ENCODE data around the gene SDE2. TPM values are rescaled to one million over a fixed set of nuclear protein-coding genes. Genes with fewer than 3 reads are reported as not detected.

The SDE2 gene
- total RNA-seq, 6 experiments from 2014 or later: 16.1 to 18.1 (median 16.5) TPM

DNA sequence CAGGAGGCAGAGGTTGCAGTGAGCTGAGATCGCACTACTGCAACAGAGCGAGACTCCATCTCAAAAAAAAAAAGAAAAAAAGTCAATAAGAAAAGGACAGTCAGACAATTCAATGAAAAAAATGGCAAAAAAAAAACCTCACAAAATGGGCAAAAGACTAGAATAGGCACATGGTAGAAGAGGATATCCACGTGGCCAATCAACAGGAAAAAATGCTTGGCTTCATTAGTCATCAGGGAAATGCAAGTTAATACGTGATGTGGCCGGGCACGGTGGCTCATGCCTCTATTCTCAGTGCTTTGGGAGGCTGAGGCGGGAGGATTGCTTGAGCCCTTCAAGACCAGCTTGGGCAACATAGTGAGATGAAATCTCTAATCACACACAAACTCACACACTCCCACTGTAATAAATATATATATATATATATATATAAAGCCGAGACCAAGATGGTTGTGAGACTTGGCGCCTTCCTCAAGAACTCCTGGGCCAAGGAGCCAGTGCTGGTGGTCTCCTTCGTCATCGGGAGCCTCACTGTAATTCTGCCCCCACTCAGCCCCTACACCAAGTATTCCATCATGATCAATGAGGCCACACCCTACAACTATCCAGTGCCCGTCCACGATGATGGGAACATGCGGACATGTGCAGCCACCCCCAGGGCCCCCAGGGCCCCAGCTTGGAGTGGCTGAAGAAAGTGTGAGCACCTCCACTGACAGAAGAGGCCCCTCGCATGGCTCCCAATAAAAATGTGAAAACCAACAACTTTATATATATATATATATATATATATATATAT, 35.2 kb downstream of the SDE2 start:
- H3K4me3 Mint-ChIP-seq: no peak overlapping the region
- no peak overlapping the region for H3K27ac Mint-ChIP-seq
- H3K4me1 Mint-ChIP-seq (ENCODE audit: low read depth): no peaks in the 10 kb centered on the region
- no peaks in the 10 kb centered on the region for H3K9me3 Mint-ChIP-seq
- peaks cover 7% of the 10 kb centered on the region for H3K27me3 Mint-ChIP-seq (ENCODE audit: insufficient read depth)
- DNase-seq: no peak
- no peaks in the 10 kb centered on the region for H3K36me3 Mint-ChIP-seq (ENCODE audit: low read depth)
- no peak for TF ChIP-seq CTCF (IDR thresholded peaks at IDR 0.05)

GRCh38 chr1:225962440-225962975, 36.6 kb downstream of the SDE2 start:
- H3K9me3 Mint-ChIP-seq: no peaks in the 10 kb centered on the region
- H3K4me3 Mint-ChIP-seq: no peak overlapping the region
- peak; percentile 78 for TF ChIP-seq CTCF (IDR thresholded peaks at IDR 0.05)

DNA sequence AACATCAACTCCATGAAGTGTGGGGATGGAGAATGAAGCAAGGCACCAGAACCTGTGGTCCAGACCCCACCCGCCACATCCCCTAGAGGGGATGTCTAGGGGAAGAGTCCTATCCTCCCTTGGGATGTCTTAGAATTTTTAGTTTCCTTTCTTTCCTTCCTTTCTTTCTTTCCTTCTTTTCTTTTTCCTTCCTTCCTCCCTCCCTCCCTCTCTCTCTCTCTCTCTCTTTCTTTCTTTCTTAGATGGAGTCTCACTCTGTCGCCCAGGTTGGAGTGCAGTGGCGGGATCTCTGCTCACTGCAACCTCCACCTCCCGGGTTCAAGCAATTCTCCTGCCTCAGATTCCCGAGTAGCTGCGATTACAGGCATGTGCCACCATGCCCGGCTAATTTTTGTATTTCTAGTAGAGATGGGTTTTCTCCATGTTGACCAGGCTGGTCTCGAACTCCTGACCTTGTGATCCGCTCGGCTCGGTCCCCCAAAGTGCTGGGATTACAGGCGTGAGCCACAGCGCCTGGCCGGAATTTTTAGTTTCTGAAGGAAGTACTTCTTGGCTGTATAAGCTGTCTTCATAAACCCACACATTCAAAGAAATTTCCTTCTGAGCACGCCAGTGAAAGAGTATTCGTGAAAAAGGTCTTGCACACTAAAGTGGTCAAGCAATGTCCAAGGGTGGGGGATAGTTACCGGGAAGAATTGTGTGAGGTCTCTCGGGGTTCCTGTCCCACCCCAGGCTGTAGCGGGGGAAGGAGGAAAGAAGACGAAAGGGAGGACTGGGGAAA, 37.3 kb downstream of the SDE2 start:
- Mint-ChIP-seq H3K27me3 (ENCODE audit: insufficient read depth) (peaks cover 12% of the 10 kb centered on the region), H3K27ac (no peak overlapping the region), H3K4me1 (ENCODE audit: low read depth) (no peaks in the 10 kb centered on the region), H3K4me3 (no peak overlapping the region), H3K9me3 (no peaks in the 10 kb centered on the region), H3K36me3 (ENCODE audit: low read depth) (no peaks in the 10 kb centered on the region)
- TF ChIP-seq CTCF (IDR thresholded peaks at IDR 0.05): no peak
- DNase-seq: no peak

More at GRCh38 chr1:225962440-225962975, 36.6 kb downstream of the SDE2 start:
- no peaks in the 10 kb centered on the region for H3K36me3 Mint-ChIP-seq (ENCODE audit: low read depth)
- no peak overlapping the region for H3K27ac Mint-ChIP-seq
- DNase-seq: no peak
- no peaks in the 10 kb centered on the region for H3K4me1 Mint-ChIP-seq (ENCODE audit: low read depth)
- peaks cover 7% of the 10 kb centered on the region for H3K27me3 Mint-ChIP-seq (ENCODE audit: insufficient read depth)

DNA sequence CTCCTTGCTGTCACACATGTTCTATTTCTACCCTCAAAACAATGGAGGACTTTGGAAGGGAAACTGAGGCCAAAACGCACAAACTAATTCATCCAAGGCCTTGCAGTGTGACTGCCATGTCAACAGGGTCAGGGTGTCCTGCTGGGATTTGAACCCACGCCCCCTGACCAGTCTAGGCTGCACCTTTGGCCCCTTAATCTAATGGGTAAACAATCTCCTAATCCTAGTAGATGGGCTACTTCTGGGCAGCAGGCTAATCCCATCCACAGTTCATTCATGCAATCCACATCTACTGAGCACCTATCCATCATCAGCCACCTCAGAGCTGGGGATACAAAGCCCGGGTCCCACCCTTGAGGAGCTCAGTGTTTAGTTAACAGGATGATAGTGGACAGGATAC, 41.1 kb downstream of the SDE2 start:
- no peak for TF ChIP-seq CTCF (IDR thresholded peaks at IDR 0.05)
- H3K27me3 Mint-ChIP-seq (ENCODE audit: insufficient read depth): peaks cover 27% of the 10 kb centered on the region
- H3K27ac Mint-ChIP-seq: no peak overlapping the region
- DNase-seq: no peak
- H3K36me3 Mint-ChIP-seq (ENCODE audit: low read depth): no peaks in the 10 kb centered on the region
- no peaks in the 10 kb centered on the region for H3K9me3 Mint-ChIP-seq
- no peaks in the 10 kb centered on the region for H3K4me1 Mint-ChIP-seq (ENCODE audit: low read depth)
- no peak overlapping the region for H3K4me3 Mint-ChIP-seq

- H3K36me3 Mint-ChIP-seq (ENCODE audit: low read depth): no peaks in the 10 kb centered on the region
- H3K9me3 Mint-ChIP-seq: no peaks in the 10 kb centered on the region
- peaks cover 32% of the 10 kb centered on the region for H3K27me3 Mint-ChIP-seq (ENCODE audit: insufficient read depth)
- H3K27ac Mint-ChIP-seq: no peak overlapping the region
- no peak for DNase-seq
- no peak overlapping the region for H3K4me3 Mint-ChIP-seq
- no peak for TF ChIP-seq CTCF (IDR thresholded peaks at IDR 0.05)
- H3K4me1 Mint-ChIP-seq (ENCODE audit: low read depth): no peaks in the 10 kb centered on the region
Observed at GRCh38 chr1:225954753-225955152, 44.4 kb downstream of the SDE2 start.
